HFFc6 (cell line): ENCODE measurements around the gene HOXB6. TPM values are rescaled to one million over a fixed set of nuclear protein-coding genes. Genes with fewer than 3 reads are reported as not detected.

ENCODE experiments used
- DNase-seq: peaks from one replicate; pipeline ENCODE4 v3.0.0-alpha.2; 2018
- H3K27ac Mint-ChIP-seq: 2 replicates; pipeline ENCODE4 v1.8.0; 2020; ENCODE audit warnings: mild to moderate bottlenecking, mixed read lengths
- H3K27me3 Mint-ChIP-seq: 2 replicates; pipeline ENCODE4 v1.8.0; 2021; ENCODE audit warnings: mild to moderate bottlenecking, moderate library complexity, mixed read lengths; ENCODE audit not compliant: insufficient read depth
- H3K36me3 Mint-ChIP-seq: 2 replicates; pipeline ENCODE4 v1.8.0; 2021; ENCODE audit warnings: low read depth, mixed read lengths
- H3K4me1 Mint-ChIP-seq: 2 replicates; pipeline ENCODE4 v1.8.0; 2020; ENCODE audit warnings: low read depth, mixed read lengths
- H3K4me3 Mint-ChIP-seq: 2 replicates; pipeline ENCODE4 v1.8.0; 2020; ENCODE audit warnings: mild to moderate bottlenecking, moderate library complexity, mixed read lengths
- H3K9me3 Mint-ChIP-seq: 2 replicates; pipeline ENCODE4 v1.8.0; 2020; ENCODE audit warnings: mild to moderate bottlenecking, mixed read lengths
- total RNA-seq, 6 experiments: library from RNA; stranded (reverse); fragmentation: NEBNext Ultra II Directional; extraction: Animal tissue kit (Norgen Biotek cat#: 25700); gene quantifications; 2 replicates in 1 of 6; 3 replicates in 5 of 6; pipeline ENCODE4 v1.2.3, GENCODE V29; 2021
- TF ChIP-seq, protein P1 (sequence below): fragments of 200-600 bp; sonication (generic); IDR thresholded peaks from 2 replicates; pipeline ENCODE4 v1.5.0; 2021; ENCODE audit warnings: antibody characterized with exemption, mild to moderate bottlenecking

The HOXB6 gene
- total RNA-seq, 6 experiments from 2014 or later: not detected

DNA sequence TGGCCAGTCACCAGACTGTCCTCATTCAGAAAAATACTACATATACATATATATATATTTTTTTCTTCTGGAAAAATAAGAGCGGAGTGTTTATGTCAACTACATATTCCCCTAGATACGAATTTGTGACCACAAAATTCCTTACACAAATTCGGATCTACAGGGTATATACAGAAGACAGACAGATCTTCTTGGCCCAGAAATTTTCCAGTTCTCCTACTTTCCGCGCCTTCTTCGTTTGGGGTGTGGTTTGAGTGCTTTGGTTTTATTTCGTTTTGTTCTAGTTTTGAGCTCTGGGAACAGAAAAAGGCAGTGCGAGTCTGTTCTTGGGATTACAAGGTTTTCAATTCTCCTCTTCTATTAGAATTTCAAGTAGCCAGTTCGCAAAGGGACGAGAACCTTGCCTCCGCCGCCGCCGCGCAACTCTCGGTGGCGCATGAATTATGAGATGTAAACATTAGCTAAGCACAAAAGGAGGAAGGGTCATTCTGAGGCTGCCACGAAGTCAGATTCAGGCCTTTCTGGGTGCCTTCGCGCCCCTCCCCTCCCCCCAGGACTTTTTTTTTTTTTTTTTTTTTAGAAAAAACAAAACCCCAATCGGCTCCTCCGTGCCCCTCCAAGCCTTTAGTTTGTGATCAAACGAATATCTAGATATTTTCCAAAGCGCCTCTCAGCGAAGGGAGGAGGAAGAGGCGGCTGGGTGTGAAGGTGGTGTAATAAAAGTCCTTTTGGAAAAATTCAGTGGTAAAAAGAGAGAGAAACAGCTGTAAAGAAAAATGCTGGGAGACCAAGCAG lies 24.8 kb downstream of the HOXB6 start:
- peaks cover 76% of the 10 kb centered on the region for H3K27me3 Mint-ChIP-seq
- no peak overlapping the region for H3K27ac Mint-ChIP-seq
- H3K4me1 Mint-ChIP-seq: peaks cover 9% of the 10 kb centered on the region
- H3K36me3 Mint-ChIP-seq: no peaks in the 10 kb centered on the region
- TF ChIP-seq, protein P1, sequence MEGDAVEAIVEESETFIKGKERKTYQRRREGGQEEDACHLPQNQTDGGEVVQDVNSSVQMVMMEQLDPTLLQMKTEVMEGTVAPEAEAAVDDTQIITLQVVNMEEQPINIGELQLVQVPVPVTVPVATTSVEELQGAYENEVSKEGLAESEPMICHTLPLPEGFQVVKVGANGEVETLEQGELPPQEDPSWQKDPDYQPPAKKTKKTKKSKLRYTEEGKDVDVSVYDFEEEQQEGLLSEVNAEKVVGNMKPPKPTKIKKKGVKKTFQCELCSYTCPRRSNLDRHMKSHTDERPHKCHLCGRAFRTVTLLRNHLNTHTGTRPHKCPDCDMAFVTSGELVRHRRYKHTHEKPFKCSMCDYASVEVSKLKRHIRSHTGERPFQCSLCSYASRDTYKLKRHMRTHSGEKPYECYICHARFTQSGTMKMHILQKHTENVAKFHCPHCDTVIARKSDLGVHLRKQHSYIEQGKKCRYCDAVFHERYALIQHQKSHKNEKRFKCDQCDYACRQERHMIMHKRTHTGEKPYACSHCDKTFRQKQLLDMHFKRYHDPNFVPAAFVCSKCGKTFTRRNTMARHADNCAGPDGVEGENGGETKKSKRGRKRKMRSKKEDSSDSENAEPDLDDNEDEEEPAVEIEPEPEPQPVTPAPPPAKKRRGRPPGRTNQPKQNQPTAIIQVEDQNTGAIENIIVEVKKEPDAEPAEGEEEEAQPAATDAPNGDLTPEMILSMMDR: no peak
- no peaks in the 10 kb centered on the region for H3K9me3 Mint-ChIP-seq
- DNase-seq: no peak
- H3K4me3 Mint-ChIP-seq: no peak overlapping the region

GRCh38 chr17:48579471-48579759 lies 25.4 kb downstream of the HOXB6 start:
- TF ChIP-seq, protein P1: no peak
- Mint-ChIP-seq H3K4me3 (no peak overlapping the region), H3K27me3 (peaks cover 80% of the 10 kb centered on the region), H3K36me3 (no peaks in the 10 kb centered on the region), H3K27ac (no peak overlapping the region), H3K9me3 (no peaks in the 10 kb centered on the region), H3K4me1 (peaks cover 7% of the 10 kb centered on the region; the same call in 1 of the 2 replicates)
- no peak for DNase-seq

- no peaks in the 10 kb centered on the region for H3K9me3 Mint-ChIP-seq
- peaks cover 7% of the 10 kb centered on the region; the same call in 1 of the 2 replicates for H3K4me1 Mint-ChIP-seq
- no peak overlapping the region for H3K4me3 Mint-ChIP-seq
- TF ChIP-seq, protein P1: no peak
- no peak for DNase-seq
- H3K27me3 Mint-ChIP-seq: peaks cover 84% of the 10 kb centered on the region
- H3K27ac Mint-ChIP-seq: no peak overlapping the region
- H3K36me3 Mint-ChIP-seq: no peaks in the 10 kb centered on the region
Measured at GRCh38 chr17:48578616-48579470, 25.9 kb downstream of the HOXB6 start.

DNA sequence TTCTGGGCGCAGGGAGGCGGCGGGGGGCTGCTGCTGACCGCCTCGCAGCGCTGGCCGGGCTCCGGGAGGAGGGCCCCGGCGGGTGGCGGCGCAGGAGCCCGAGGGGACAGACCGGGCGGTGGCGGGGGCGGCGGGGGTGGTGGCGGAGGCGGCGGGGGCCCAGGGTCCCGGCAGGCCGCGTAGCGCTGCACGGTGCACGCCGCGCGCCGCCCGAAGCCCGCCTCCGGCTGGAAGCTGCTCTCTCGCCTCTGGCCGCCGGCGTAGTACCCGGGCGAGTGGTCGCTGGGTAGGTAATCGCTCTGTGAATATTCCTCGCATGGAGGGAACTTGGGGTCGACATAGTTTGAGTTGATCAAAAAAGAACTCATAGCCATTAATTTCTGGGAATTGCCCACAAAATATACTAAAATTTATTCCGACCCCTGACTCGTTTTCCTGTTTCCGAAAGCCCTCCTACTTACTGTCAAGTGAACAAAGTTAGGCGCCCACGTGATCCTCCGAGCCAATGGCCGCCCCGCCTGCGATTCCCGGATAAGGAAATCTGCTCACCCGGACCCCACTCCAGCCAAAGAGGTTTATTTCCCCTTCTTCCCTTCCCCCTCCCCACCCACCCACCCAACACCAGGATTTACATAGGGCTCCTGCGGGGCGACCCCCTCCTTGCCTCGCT lies 26.7 kb downstream of the HOXB6 start, which contains the start of gene HOXB4:
Gene HOXB4, minus strand, starts transcription at position 405 of the 670 bp plus-strand sequence. Its CDS starts 31 bp downstream, at position 374.
- no peaks in the 10 kb centered on the region for H3K9me3 Mint-ChIP-seq
- H3K27ac Mint-ChIP-seq: no peak within 1 kb of the TSS
- DNase-seq: no peak
- TF ChIP-seq, protein P1: no peak
- H3K27me3 Mint-ChIP-seq: peaks cover 84% of the 10 kb centered on the region
- H3K36me3 Mint-ChIP-seq: no peaks in the 10 kb centered on the region
- H3K4me1 Mint-ChIP-seq: peaks cover 7% of the 10 kb centered on the region; the same call in 1 of the 2 replicates
- H3K4me3 Mint-ChIP-seq: no peak within 1 kb of the TSS

- Mint-ChIP-seq H3K4me1 (peaks cover 2% of the 10 kb centered on the region; the same call in 1 of the 2 replicates), H3K36me3 (no peaks in the 10 kb centered on the region), H3K9me3 (no peaks in the 10 kb centered on the region), H3K27me3 (peaks cover 84% of the 10 kb centered on the region), H3K27ac (no peak overlapping the region), H3K4me3 (no peak overlapping the region)
- TF ChIP-seq, protein P1: no peak
- no peak for DNase-seq
Measured at GRCh38 chr17:48577330-48577945, 27.3 kb downstream of the HOXB6 start.
